Peyer's patch (tissue), 4 donors: ENCODE data around the gene SSX2IP.

Experiments used
- CTCF ChIP-seq, 6 experiments: fragments of 450-650 bp in 4 of 6; fragments of 200-600 bp in 2 of 6; sonication (generic) in 1 of 6; IDR thresholded peaks; one replicate each; pipeline ENCODE4 v1.5.1; 2017 to 2019; ENCODE audit warnings: antibody characterized with exemption in 6 of 6, mild to moderate bottlenecking in 3 of 6, moderate library complexity in 1 of 6
- POLR2A ChIP-seq, 2 donors: fragments of 450-650 bp; IDR thresholded peaks; one replicate each; pipeline ENCODE4 v1.5.1; 2017; ENCODE audit warnings: antibody characterized with exemption in 2 of 2, mild to moderate bottlenecking in 2 of 2, moderate library complexity in 2 of 2

- no peak for TF ChIP-seq CTCF (IDR thresholded peaks at IDR 0.05)
- TF ChIP-seq POLR2A (IDR thresholded peaks at IDR 0.05): no peak
These were observed 72.9 kb downstream of the SSX2IP start for GRCh38 chr1:84617349-84617748.
